ENCODE measurements around the gene SLC5A7. TPM values are rescaled to one million over a fixed set of nuclear protein-coding genes. Genes with fewer than 3 reads are reported as not detected.

SLC5A7 gene
- total RNA-seq: not detected in 2 replicates

DNA sequence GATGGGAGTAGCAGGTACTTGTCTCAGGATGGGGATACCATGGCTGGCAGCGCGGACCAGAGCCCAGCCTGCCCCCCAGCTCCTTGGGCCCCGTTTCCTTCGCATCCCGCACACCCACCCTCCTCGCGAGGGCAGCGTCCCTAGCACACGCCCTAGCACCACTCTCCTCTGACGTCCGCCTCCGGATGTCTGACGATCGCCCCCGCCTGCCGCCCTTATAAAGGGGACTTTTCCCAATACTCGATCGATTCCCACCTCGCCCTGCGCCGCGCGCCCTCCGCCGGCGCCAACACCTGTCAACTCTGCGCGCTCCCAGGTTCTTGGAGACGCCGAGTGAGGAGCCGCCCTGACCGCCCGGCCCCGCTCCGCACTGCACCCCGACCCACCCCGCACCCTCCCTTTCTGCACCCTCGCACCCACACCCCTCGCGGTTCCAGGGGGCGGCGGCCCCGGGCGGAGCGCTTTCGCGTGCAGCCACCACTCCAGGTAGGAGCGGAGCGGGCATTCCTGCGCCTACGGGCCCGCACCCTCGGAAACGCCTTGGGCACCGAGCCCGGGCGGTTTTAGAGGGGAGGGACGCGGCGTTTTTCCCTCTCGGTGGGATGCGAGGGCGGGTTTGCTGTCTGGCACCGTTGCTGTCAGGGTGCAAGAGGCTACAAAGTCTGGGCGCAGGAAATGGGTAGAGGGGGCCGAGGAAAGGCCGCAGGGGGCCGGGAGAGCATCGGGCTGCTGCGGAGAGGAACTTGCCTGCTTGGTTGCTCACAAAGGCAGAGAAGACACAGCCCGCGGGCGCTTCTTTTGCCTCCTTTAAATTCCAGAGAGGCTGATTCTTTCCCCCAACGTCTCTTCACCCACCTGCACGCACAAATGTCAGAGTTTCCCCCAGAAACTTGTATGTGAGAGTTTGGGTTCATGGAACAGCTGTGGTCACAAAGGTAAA lies at the start of gene SLC5A7:
Gene SLC5A7 (plus strand): TSS at position 247 of the 940 bp plus-strand sequence. CDS start 1,632 bp downstream, outside the sequence.

Other genes with a start within 250 kb of the SLC5A7 start
- not detected in 2 replicates for gene RGPD4, start 159.6 kb upstream of the SLC5A7 start, total RNA-seq

Measured in thoracic aorta endothelial cell (primary cell).